HG03432 (cell line): ENCODE results near the gene NFIB.

ENCODE experiments used
- ATAC-seq: cut with Tn5 transposase; IDR thresholded peaks from one replicate; pipeline ENCODE4 v1.9.1; 2021; ENCODE audit warnings: mild to moderate bottlenecking, moderate library complexity; ENCODE audit not compliant: unreplicated experiment

Gene NFIB

GRCh38 chr9:14307989-14308852 is 5.7 kb downstream of the NFIB start:
- ATAC-seq: no peak

GRCh38 chr9:14306672-14307660 is 7.0 kb downstream of the NFIB start:
- ATAC-seq: no peak

DNA sequence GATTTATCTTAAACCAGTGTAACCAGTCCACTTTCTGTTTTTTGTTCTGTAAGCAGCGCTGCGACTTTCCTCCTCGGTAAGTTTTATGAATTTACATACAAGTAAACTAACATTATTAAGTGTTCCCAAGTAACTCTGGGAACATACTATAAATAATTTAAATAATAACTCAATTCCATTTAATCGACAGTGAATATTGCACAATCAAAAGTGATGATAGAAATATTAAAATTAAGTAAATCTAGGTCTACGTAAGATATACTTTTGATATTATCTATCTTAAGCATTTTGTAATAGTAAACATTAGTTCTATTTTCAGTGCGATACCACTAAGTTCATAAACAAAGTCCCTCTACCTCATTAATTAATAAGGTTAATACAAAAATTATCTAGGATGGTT is 7.8 kb downstream of the NFIB start:
- ATAC-seq: no peak

DNA sequence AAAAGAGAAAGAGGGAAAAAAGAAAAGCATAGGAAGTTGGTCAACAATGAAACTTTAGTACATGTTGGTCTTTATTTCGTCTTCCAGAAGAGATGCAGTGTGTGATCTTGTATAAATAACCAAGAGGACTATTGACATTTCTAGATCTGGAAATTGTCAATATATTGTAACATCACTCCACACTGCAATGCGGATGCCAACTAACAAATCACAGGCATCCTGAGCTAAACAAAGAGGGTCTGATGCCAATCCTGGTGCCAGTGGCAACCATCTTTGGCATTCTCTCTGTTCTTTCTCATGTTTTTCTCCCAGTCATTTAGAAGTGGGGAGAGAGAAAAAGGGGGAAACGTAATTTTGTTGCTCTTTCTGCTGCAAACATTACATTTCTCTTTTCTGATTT is 9.7 kb downstream of the NFIB start:
- no peak for ATAC-seq

- no peak for ATAC-seq
These were observed 10.4 kb downstream of the NFIB start for GRCh38 chr9:14303521-14303920.

GRCh38 chr9:14303100-14303499 is 10.8 kb downstream of the NFIB start:
- no peak for ATAC-seq

GRCh38 chr9:14302405-14302804 is 11.5 kb downstream of the NFIB start:
- ATAC-seq: no peak

- ATAC-seq: no peak
These were observed 12.3 kb downstream of the NFIB start for GRCh38 chr9:14301583-14302021.

GRCh38 chr9:14301006-14301405 is 12.9 kb downstream of the NFIB start:
- ATAC-seq: no peak

- no peak for ATAC-seq
These were observed 13.4 kb downstream of the NFIB start for GRCh38 chr9:14300588-14300987.

- no peak for ATAC-seq
These were observed 13.9 kb downstream of the NFIB start for GRCh38 chr9:14300040-14300439.

DNA sequence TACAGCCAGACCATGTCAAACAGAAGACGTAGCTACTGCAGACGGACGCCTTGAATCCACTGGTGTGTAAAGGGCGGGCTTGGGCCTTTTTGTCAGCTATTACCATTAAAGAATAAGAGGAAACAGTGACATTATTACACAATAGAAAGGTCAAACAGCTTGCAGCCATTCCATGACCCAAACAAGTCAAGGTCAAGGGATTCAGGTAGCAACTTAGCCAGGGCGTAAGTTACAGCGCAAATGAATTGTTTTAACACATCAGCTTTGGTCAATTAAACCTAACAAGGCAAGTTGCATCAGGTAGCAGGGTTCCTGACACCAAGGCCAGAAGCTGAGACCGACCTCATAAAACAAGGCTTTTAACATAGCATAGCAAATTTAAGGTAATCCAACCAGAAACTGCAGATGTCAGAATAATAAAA is 15.3 kb downstream of the NFIB start:
- no peak for ATAC-seq

DNA sequence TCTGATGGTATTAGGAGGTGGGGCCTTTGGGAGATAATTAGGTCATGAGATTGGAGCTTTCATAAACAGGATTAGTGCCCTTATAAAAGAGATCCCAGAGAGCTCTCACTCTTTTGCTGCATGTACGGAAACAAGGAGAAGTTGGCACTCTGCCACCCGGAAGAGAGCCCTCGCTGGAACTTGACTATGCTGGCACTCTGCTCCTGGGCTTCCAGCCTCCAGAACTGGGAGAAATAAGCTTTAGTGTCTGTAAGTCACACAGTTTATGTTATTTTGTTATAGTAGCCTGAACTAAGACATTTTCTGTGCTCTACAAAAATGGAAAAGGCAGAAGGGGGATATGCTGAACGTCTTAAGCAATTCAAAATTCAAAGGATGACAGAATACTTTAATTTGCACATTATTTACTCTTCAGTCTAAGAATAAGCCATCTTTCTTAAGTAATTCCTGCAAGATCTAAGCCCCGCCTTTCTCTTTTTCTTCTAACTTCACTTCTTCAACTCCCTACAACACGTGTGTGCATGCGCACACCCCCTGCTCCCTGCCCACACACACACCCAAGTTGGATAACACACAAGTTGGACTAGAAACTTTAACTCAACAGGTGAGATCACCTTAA is 17.3 kb downstream of the NFIB start:
- ATAC-seq: no peak

DNA sequence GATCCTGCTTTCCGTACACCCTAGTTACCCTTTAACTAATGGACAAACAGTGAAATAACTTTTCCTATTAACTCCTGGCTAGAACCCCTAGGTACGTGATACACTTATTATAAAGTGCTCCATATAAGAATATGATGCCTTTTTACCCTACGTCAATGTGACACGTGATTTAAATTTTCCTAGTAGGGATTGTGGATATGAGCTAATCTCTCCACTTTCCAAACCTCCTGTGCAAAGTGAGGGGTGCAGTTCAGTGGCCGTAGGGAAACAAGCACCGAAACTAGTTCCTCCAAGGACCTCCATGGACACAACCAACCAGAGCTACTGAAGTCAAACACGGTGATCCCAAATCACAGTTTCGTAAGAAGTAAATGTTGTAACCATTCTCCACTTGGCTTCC is 19.3 kb downstream of the NFIB start:
- no peak for ATAC-seq

GRCh38 chr9:14293801-14294200 is 20.1 kb downstream of the NFIB start:
- no peak for ATAC-seq

- ATAC-seq: no peak
These were observed 21.7 kb downstream of the NFIB start for GRCh38 chr9:14292181-14292739.

GRCh38 chr9:14289916-14290315 is 24.0 kb downstream of the NFIB start:
- no peak for ATAC-seq

GRCh38 chr9:14288433-14288832 is 25.5 kb downstream of the NFIB start:
- ATAC-seq: no peak

DNA sequence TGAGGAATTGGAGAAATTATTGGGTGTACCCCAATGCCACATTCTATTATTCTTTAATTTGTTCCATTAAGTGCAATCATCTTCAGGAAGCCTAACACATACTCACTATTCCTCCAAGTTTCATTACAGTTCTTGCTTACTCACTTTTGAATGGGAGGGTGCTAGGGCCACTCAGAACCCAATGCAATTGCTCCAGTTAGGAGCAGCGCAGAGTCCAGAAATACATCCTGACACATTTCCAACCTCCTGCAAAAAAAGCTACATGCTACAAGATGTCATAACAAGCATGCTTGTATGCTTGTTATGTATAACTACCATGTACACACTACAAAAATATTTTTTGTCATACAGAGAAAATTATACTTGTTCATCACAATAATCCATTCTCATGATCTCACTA is 27.8 kb downstream of the NFIB start:
- ATAC-seq: no peak

DNA sequence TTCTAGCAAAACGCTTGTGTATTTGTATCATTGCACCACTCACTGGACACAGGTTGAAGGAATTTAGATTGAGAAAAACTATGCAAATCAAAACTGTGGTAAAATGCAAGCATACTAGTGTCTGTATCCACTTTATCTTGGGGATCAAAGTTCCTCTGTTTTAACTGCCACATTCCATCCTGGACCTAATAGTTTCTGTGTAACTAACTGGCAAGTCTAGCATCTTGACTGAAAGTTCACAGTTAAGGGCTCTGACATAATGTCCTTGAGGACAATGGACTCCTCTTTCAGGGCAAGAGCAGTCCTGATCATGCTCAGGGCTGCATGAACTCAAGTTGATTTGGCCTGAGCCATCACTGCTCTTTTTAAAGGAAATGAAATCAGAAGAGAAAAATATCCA is 30.7 kb downstream of the NFIB start:
- no peak for ATAC-seq

DNA sequence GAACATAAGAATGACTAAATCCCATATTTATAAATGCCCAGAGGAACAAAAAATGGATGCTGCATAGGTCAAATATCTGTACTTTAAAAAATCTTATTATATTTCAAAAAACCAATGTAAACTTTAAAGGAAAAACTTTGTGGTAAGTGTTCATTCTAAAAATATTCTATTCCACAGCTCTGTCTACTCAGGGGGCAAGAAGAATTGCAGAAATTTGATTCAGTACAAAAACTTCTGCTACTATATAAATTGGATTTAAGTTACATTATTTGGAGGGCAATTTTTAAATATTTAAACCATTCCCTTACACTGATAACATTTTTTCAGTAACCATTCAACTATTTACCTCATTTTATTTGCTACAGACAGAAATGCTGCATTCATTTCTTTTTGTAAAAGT is 32.1 kb downstream of the NFIB start:
- no peak for ATAC-seq
